GM12872 (cell line): ENCODE results near the gene METTL24.

Experiments used
- CTCF ChIP-seq: IDR thresholded peaks from 3 replicates; pipeline ENCODE4 v1.5.1; 2011; ENCODE audit warnings: low read depth, mild to moderate bottlenecking, low read length, moderate library complexity; ENCODE audit not compliant: insufficient read depth

The METTL24 gene

GRCh38 chr6:110315207-110315868, 42.8 kb downstream of the METTL24 start:
- no peak for TF ChIP-seq CTCF

- TF ChIP-seq CTCF: no peak
Observed at GRCh38 chr6:110310861-110311446, 47.2 kb downstream of the METTL24 start.

GRCh38 chr6:110307368-110307767, 50.8 kb downstream of the METTL24 start:
- no peak for TF ChIP-seq CTCF

GRCh38 chr6:110298916-110299315, 59.2 kb downstream of the METTL24 start:
- TF ChIP-seq CTCF: no peak

GRCh38 chr6:110298411-110298810, 59.7 kb downstream of the METTL24 start:
- no peak for TF ChIP-seq CTCF

- TF ChIP-seq CTCF: no peak
Observed at GRCh38 chr6:110296241-110297025, 61.7 kb downstream of the METTL24 start.

- no peak for TF ChIP-seq CTCF
Observed at GRCh38 chr6:110295451-110296165, 62.5 kb downstream of the METTL24 start.
